ENCODE results near the gene OR6T1. TPM values are rescaled to one million over a fixed set of nuclear protein-coding genes. Genes with fewer than 3 reads are reported as not detected.

OR6T1 gene
- polyA plus RNA-seq, 2 of the 4 experiments (the other 2 are of a cell fraction), result not detected

- no peak for TF ChIP-seq HOXB5 (CRISPR knock-in tag; IDR thresholded peaks at IDR 0.05)
- TF ChIP-seq ZSCAN20 (CRISPR knock-in tag; IDR thresholded peaks at IDR 0.05), result no peak
- TF ChIP-seq KDM1A (IDR thresholded peaks at IDR 0.05; ENCODE audit: low read depth), result no peak
- TF ChIP-seq RCOR1 (IDR thresholded peaks at IDR 0.05; ENCODE audit: low read depth, low read length), result no peak
- TF ChIP-seq MAZ (IDR thresholded peaks at IDR 0.05; ENCODE audit: borderline replicate concordance, low read depth, low read length), result no peak
- no peaks in the 10 kb centered on the region for H3K4me1 ChIP-seq
- ChIA-PET CTCF (no interaction called here), POLR2A (no interaction called here)
- ATAC-seq, result no peak
- no peak for FAIRE-seq
- no peak for DNase-seq (ENCODE audit: low read depth in 1 of 2, low spot score in 1 of 2)
- H3K4me2 ChIP-seq, result no peak within 1 kb of the TSS
- H3K27ac ChIP-seq, result no peak within 1 kb of the TSS
- H3K9me3 ChIP-seq, result no peaks in the 10 kb centered on the region
- no peak within 1 kb of the TSS for H3K4me3 ChIP-seq
Measured at GRCh38 chr11:123977731-123978347, 34.2 kb upstream of the OR6T1 start, which contains the start of gene OR10S1. OR10S1 (minus strand) TSS chr11:123977781; CDS start chr11:123977664, 117 bp downstream.

GRCh38 chr11:123976770-123977560 is 33.3 kb upstream of the OR6T1 start:
- WGBS (ENCODE audit: missing lambda C conversion rate), result 40% methylated on average over 16 of the region's 18 CpGs
- ChIA-PET CTCF (no interaction called here), POLR2A (no interaction called here)
- no peak overlapping the region for H3K4me2 ChIP-seq
- H3K9me3 ChIP-seq, result no peaks in the 10 kb centered on the region
- DNase-seq (ENCODE audit: low read depth in 1 of 2, low spot score in 1 of 2) (no peak), ATAC-seq (no peak), FAIRE-seq (no peak)
- no peak overlapping the region for H3K4me3 ChIP-seq
- H3K27ac ChIP-seq, result no peak overlapping the region
- H3K4me1 ChIP-seq, result no peaks in the 10 kb centered on the region
- TF ChIP-seq RAD21 (conservative IDR thresholded peaks at IDR 0.05 in 1 of 2, IDR thresholded peaks at IDR 0.05 in 1 of 2) (no peak), BCL3 (IDR thresholded peaks at IDR 0.05) (no peak), GATA3 (IDR thresholded peaks at IDR 0.05; ENCODE audit: borderline replicate concordance) (no peak), EP300 (IDR thresholded peaks at IDR 0.05) (no peak), RNF2 (IDR thresholded peaks at IDR 0.05; ENCODE audit: borderline replicate concordance, low read depth) (no peak), SMC3 (IDR thresholded peaks at IDR 0.05) (no peak), NFE2L2 (conservative IDR thresholded peaks at IDR 0.05; ENCODE audit: low read length) (no peak), HMGXB4 (CRISPR knock-in tag; IDR thresholded peaks at IDR 0.05; ENCODE audit: borderline replicate concordance) (no peak), ATOH8 (CRISPR knock-in tag; IDR thresholded peaks at IDR 0.05; ENCODE audit: low read depth) (no peak)

- no peak overlapping the region for H3K4me2 ChIP-seq
- no peak for ATAC-seq
- CTCF ChIA-PET, result no interaction called here
Measured at GRCh38 chr11:123973816-123974215, 30.2 kb upstream of the OR6T1 start.

More at GRCh38 chr11:123973816-123974215, 30.2 kb upstream of the OR6T1 start:
- TF ChIP-seq CTCF (IDR thresholded peaks at IDR 0.05), result no peak
- TF ChIP-seq ESRRA (IDR thresholded peaks at IDR 0.05; ENCODE audit: borderline replicate concordance, low read length), result no peak
- no peak for TF ChIP-seq ZNF302 (CRISPR knock-in tag; IDR thresholded peaks at IDR 0.05)
- TF ChIP-seq GATA3 (IDR thresholded peaks at IDR 0.05; ENCODE audit: borderline replicate concordance), result no peak
- TF ChIP-seq TP53 (CRISPR knock-in tag; IDR thresholded peaks at IDR 0.05), result no peak
- TF ChIP-seq ZSCAN20 (CRISPR knock-in tag; IDR thresholded peaks at IDR 0.05), result no peak
- TF ChIP-seq RNF2 (IDR thresholded peaks at IDR 0.05; ENCODE audit: borderline replicate concordance, low read depth), result no peak
- TF ChIP-seq MYC (IDR thresholded peaks at IDR 0.05; ENCODE audit: borderline replicate concordance, low read length), result no peak
- TF ChIP-seq MAX (IDR thresholded peaks at IDR 0.05), result no peak
- TF ChIP-seq ZC3H11A (IDR thresholded peaks at IDR 0.05), result no peak
- no peaks in the 10 kb centered on the region for H3K4me1 ChIP-seq
- H3K4me3 ChIP-seq, result no peak overlapping the region
- DNase-seq (ENCODE audit: low read depth in 1 of 2, low spot score in 1 of 2), result no peak
- no peaks in the 10 kb centered on the region for H3K9me3 ChIP-seq
- POLR2A ChIA-PET, result no interaction called here
- no peak overlapping the region for H3K27ac ChIP-seq
- FAIRE-seq, result no peak
- WGBS (ENCODE audit: missing lambda C conversion rate), result 0% methylated on average over 1 of the region's 1 CpG

All from A549 (cell line).